Colonic mucosa (tissue), 4 donors: ENCODE data around the gene BBLN. TPM values are rescaled to one million over a fixed set of nuclear protein-coding genes. Genes with fewer than 3 reads are reported as not detected.

Source experiments
- DNase-seq: peaks from one replicate; pipeline ENCODE4 v3.0.0-alpha.2; 2020
- H3K27ac ChIP-seq: fragments of 200-600 bp; one replicate; pipeline ENCODE4 v1.8.0; 2021
- H3K27me3 ChIP-seq: fragments of 200-600 bp; one replicate; pipeline ENCODE4 v1.8.0; 2021
- H3K36me3 ChIP-seq: fragments of 200-600 bp; one replicate; pipeline ENCODE4 v1.8.0; 2021
- H3K4me1 ChIP-seq: fragments of 200-600 bp; one replicate; pipeline ENCODE4 v1.8.0; 2021; ENCODE audit warnings: mild to moderate bottlenecking
- H3K4me3 ChIP-seq: fragments of 200-600 bp; one replicate; pipeline ENCODE4 v1.8.0; 2021
- H3K9ac ChIP-seq, 2 donors: one replicate each; pipeline ENCODE4 v1.7.0; 2013; ENCODE audit warnings: control low read depth in 2 of 2, low read depth in 2 of 2, low read length in 2 of 2
- H3K9me3 ChIP-seq: fragments of 200-600 bp; one replicate; pipeline ENCODE4 v1.8.0; 2021
- CTCF ChIP-seq: fragments of 200-600 bp; IDR thresholded peaks from one replicate; pipeline ENCODE4 v1.8.0; 2022; ENCODE audit warnings: antibody characterized with exemption, mild to moderate bottlenecking
- intact Hi-C: fragments of 100-400 bp; cut with DNase I; formaldehyde crosslinking; loops from one replicate; pipeline ENCODE4 v1.14.1; 2022
- total RNA-seq, 2 donors: library from RNA; stranded (reverse); fragmentation: NEBNext Ultra II Directional in 1 of 2; extraction: Animal tissue kit (Norgen Biotek cat#: 25700) in 1 of 2; gene quantifications; one replicate each; pipeline ENCODE4 v1.2.1, GENCODE V29; 2021
- donor health status: healthy.
- donor health status: DM: no; HTN: no; CAD: no.
- donor health status: DM: no; HTN: no; CAD: no.

Gene BBLN
- total RNA-seq, 2 donors from 2014 or later, result 47.5 to 53.0 TPM

- H3K36me3 ChIP-seq, result no peaks in the 10 kb centered on the region
- no peak overlapping the region for H3K27ac ChIP-seq
- H3K4me3 ChIP-seq, result no peak overlapping the region
- H3K27me3 ChIP-seq, result peaks cover 12% of the 10 kb centered on the region
- H3K4me1 ChIP-seq, result peaks cover 7% of the 10 kb centered on the region
- TF ChIP-seq CTCF, result no peak
- DNase-seq, result no peak
- no peaks in the 10 kb centered on the region for H3K9me3 ChIP-seq
- no peak overlapping the region for H3K9ac ChIP-seq
- intact Hi-C loops, result no loop called here
Measured at GRCh38 chr9:128204858-128205257, 44.8 kb downstream of the BBLN start.

- peaks cover 12% of the 10 kb centered on the region for H3K27me3 ChIP-seq
- no peak for DNase-seq
- TF ChIP-seq CTCF, result no peak
- H3K4me3 ChIP-seq, result no peak overlapping the region
- no peak overlapping the region for H3K9ac ChIP-seq
- peaks cover 7% of the 10 kb centered on the region for H3K4me1 ChIP-seq
- intact Hi-C loops, result no loop called here
- no peak overlapping the region for H3K27ac ChIP-seq
- no peaks in the 10 kb centered on the region for H3K9me3 ChIP-seq
- no peaks in the 10 kb centered on the region for H3K36me3 ChIP-seq
Measured at GRCh38 chr9:128205296-128205944, 45.4 kb downstream of the BBLN start.

- TF ChIP-seq CTCF, result no peak
- Histone ChIP-seq H3K27ac (no peak overlapping the region), H3K9me3 (no peaks in the 10 kb centered on the region), H3K4me1 (peaks cover 7% of the 10 kb centered on the region), H3K4me3 (no peak overlapping the region), H3K9ac (no peak overlapping the region), H3K36me3 (no peaks in the 10 kb centered on the region), H3K27me3 (peaks cover 12% of the 10 kb centered on the region)
- no peak for DNase-seq
- intact Hi-C loops, result no loop called here
Measured at GRCh38 chr9:128206484-128206883, 46.4 kb downstream of the BBLN start.

GRCh38 chr9:128206916-128207910 lies 47.1 kb downstream of the BBLN start:
- Histone ChIP-seq H3K36me3 (no peaks in the 10 kb centered on the region), H3K27ac (no peak overlapping the region), H3K4me1 (peaks cover 7% of the 10 kb centered on the region), H3K9me3 (no peaks in the 10 kb centered on the region), H3K27me3 (peaks cover 12% of the 10 kb centered on the region), H3K9ac (no peak overlapping the region), H3K4me3 (no peak overlapping the region)
- no peak for DNase-seq
- intact Hi-C loops, result no loop called here
- TF ChIP-seq CTCF, result no peak

- no peaks in the 10 kb centered on the region for H3K36me3 ChIP-seq
- peaks cover 11% of the 10 kb centered on the region for H3K27me3 ChIP-seq
- H3K27ac ChIP-seq, result no peak overlapping the region
- no peaks in the 10 kb centered on the region for H3K9me3 ChIP-seq
- TF ChIP-seq CTCF, result no peak
- H3K4me1 ChIP-seq, result peaks cover 7% of the 10 kb centered on the region
- no peak for DNase-seq
- intact Hi-C loops, result no loop called here
- H3K4me3 ChIP-seq, result no peak overlapping the region
- H3K9ac ChIP-seq, result no peak overlapping the region
Measured at GRCh38 chr9:128208386-128208785, 48.3 kb downstream of the BBLN start.
